Stimulated activated CD4-positive, alpha-beta T cell treated with anti-CD3 and anti-CD28 coated beads, Interleukin-4, amount 100 ng/mL, for 1 hour (primary cell): ENCODE results near the gene GALNT18.

Source experiments
- DNase-seq: peaks from one replicate; pipeline ENCODE4 v3.0.0-alpha.2; 2020

The GALNT18 gene

GRCh38 chr11:11334607-11335006 is 287.2 kb downstream of the GALNT18 start:
- no peak for DNase-seq

GRCh38 chr11:11332141-11332710 is 289.6 kb downstream of the GALNT18 start:
- no peak for DNase-seq

GRCh38 chr11:11329062-11329806 is 292.6 kb downstream of the GALNT18 start:
- no peak for DNase-seq

GRCh38 chr11:11324090-11324489 is 297.7 kb downstream of the GALNT18 start:
- DNase-seq = no peak

GRCh38 chr11:11322101-11322500 is 299.7 kb downstream of the GALNT18 start:
- no peak for DNase-seq

- no peak for DNase-seq
Observed at GRCh38 chr11:11320825-11321224, 301.0 kb downstream of the GALNT18 start.

- DNase-seq = no peak
Observed at GRCh38 chr11:11318961-11319360, 302.8 kb downstream of the GALNT18 start.

GRCh38 chr11:11318461-11318860 is 303.3 kb downstream of the GALNT18 start:
- DNase-seq = no peak

GRCh38 chr11:11316651-11317230 is 305.1 kb downstream of the GALNT18 start:
- no peak for DNase-seq

GRCh38 chr11:11313902-11314692 is 307.7 kb downstream of the GALNT18 start:
- no peak for DNase-seq

- no peak for DNase-seq
Observed at GRCh38 chr11:11313426-11313825, 308.4 kb downstream of the GALNT18 start.

- no peak for DNase-seq
Observed at GRCh38 chr11:11312738-11313137, 309.1 kb downstream of the GALNT18 start.

- DNase-seq = no peak
Observed at GRCh38 chr11:11311169-11311568, 310.6 kb downstream of the GALNT18 start.

- DNase-seq = no peak
Observed at GRCh38 chr11:11309906-11310305, 311.9 kb downstream of the GALNT18 start.

- no peak for DNase-seq
Observed at GRCh38 chr11:11308249-11308648, 313.6 kb downstream of the GALNT18 start.

- DNase-seq = no peak
Observed at GRCh38 chr11:11306855-11307254, 314.9 kb downstream of the GALNT18 start.

GRCh38 chr11:11304550-11304949 is 317.3 kb downstream of the GALNT18 start:
- DNase-seq = no peak

GRCh38 chr11:11302565-11302964 is 319.2 kb downstream of the GALNT18 start:
- no peak for DNase-seq

- no peak for DNase-seq
Observed at GRCh38 chr11:11301212-11301611, 320.6 kb downstream of the GALNT18 start.

GRCh38 chr11:11297578-11297977 is 324.2 kb downstream of the GALNT18 start:
- DNase-seq = no peak

- no peak for DNase-seq
Observed at GRCh38 chr11:11296434-11296833, 325.4 kb downstream of the GALNT18 start.

GRCh38 chr11:11294551-11294855 is 327.3 kb downstream of the GALNT18 start:
- no peak for DNase-seq

- DNase-seq = no peak
Observed at GRCh38 chr11:11293798-11294550, 327.8 kb downstream of the GALNT18 start.
